GM21390 (cell line): ENCODE data around the gene CTDSPL.

ENCODE experiments used
- ATAC-seq: cut with Tn5 transposase; IDR thresholded peaks from one replicate; pipeline ENCODE4 v1.9.1; 2021; ENCODE audit not compliant: unreplicated experiment

The CTDSPL gene

GRCh38 chr3:37941608-37942508, 80.2 kb downstream of the CTDSPL start:
- no peak for ATAC-seq

- no peak for ATAC-seq
Measured at GRCh38 chr3:37942646-37943045, 81.0 kb downstream of the CTDSPL start.

GRCh38 chr3:37943126-37943525, 81.4 kb downstream of the CTDSPL start:
- no peak for ATAC-seq

- ATAC-seq: no peak
Measured at GRCh38 chr3:37943631-37944314, 82.1 kb downstream of the CTDSPL start.

GRCh38 chr3:37944391-37944842, 82.7 kb downstream of the CTDSPL start:
- no peak for ATAC-seq

- no peak for ATAC-seq
Measured at GRCh38 chr3:37945156-37945806, 83.6 kb downstream of the CTDSPL start.

- ATAC-seq: no peak
Measured at GRCh38 chr3:37945807-37946530, 84.3 kb downstream of the CTDSPL start.

- ATAC-seq: no peak
Measured at GRCh38 chr3:37946531-37946889, 84.8 kb downstream of the CTDSPL start.

GRCh38 chr3:37949866-37950265, 88.2 kb downstream of the CTDSPL start:
- no peak for ATAC-seq

GRCh38 chr3:37952564-37952963, 90.9 kb downstream of the CTDSPL start:
- no peak for ATAC-seq

GRCh38 chr3:37953226-37953625, 91.5 kb downstream of the CTDSPL start:
- no peak for ATAC-seq

GRCh38 chr3:37953707-37954394, 92.2 kb downstream of the CTDSPL start:
- ATAC-seq: no peak

GRCh38 chr3:37954881-37955280, 93.2 kb downstream of the CTDSPL start:
- ATAC-seq: no peak

GRCh38 chr3:37955918-37956707, 94.4 kb downstream of the CTDSPL start:
- no peak for ATAC-seq

- no peak for ATAC-seq
Measured at GRCh38 chr3:37956723-37957538, 95.3 kb downstream of the CTDSPL start.

- ATAC-seq: no peak
Measured at GRCh38 chr3:37957539-37957936, 95.9 kb downstream of the CTDSPL start.

- ATAC-seq: no peak
Measured at GRCh38 chr3:37961622-37962431, 100.1 kb downstream of the CTDSPL start.

- no peak for ATAC-seq
Measured at GRCh38 chr3:37963016-37963415, 101.3 kb downstream of the CTDSPL start.
